CD4-positive, alpha-beta T cell treated with Interleukin-4 for 4 hours (primary cell): Measurements from ENCODE around the gene JAK1.
A peak's percentile ranks its signal among the peaks of the same experiment; 100 is the strongest.
"Not testable (repeated sequence)": the region's sequence is repeated elsewhere in the genome, so short reads cannot be mapped to it uniquely, and the experiment has no call there.

ENCODE experiments used
- DNase-seq: peaks from one replicate; pipeline ENCODE4 v3.0.0-alpha.2; 2020

Gene JAK1

DNA sequence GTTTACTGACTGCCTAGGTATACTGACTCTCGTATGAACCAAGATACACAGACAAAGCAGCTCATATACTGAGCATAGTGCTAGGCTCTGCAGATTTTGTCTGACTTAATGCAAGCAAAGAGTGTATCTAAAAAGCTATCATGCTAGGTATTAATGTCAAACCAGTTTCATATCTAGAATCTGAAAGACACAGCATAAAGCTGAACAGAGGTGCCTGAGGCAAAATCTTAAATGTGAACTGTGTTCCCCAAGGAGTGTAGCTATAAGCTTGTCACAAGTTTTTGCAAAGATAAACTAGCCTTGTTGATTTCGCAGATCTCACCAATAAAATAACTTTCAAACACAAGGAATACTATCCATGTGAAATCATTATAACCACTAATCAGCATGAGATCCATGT lies 18.1 kb downstream of the JAK1 start:
- no peak for DNase-seq

DNA sequence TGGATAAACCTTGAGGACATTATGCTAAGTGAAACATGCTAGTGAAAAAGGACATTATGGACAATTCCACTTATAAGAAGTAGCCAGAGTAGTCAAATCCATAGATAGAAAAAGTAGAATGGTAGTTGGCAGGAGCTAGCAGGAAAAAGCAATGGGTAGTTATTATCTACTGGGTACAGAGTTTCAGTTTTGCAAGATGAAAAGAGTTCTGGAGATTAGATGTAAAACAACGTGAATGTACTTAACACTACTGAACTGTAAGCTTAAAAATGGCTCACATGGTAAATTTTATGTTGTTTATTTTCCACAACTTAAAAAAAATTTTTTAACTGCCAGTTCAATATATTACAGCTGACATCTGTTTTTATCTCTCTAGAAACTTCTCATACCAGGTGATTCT lies 19.4 kb downstream of the JAK1 start:
- DNase-seq = no peak

DNA sequence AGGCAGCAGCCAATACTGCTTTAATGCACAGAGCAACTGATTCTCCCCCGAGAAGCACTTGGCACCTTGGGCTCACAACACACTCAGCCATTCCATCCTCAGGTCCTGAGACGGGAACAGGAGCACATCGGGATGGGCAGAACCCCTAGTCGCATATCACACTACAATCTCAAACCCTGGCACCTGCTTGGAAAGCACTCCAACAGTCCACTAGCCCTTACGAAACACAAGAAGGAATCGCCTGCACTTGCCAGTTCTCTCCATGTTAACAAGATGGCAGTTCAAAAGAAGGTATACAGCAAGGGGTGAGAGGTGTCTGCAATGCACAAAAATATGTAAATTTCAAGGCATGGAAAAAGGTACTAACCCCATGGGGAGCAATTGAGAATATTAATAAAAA lies 21.4 kb downstream of the JAK1 start:
- no peak for DNase-seq

DNA sequence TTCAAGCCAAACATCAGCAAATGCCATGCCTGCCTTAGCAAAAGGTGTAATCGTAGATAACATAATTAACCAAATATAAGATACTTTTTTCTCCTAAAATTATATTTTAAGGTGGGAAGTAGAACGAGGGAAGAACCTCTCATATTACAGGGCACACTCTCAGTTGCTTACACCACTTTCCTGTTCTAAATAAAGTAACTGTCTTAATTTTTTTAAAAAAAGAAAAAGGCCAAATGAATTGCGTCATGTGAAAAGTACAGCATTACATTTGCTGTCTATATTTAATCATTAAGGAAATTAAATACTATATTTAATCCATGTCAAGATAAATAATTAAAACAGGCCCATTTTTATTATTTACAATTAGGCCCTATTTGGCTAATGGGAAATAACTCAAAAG lies 23.7 kb downstream of the JAK1 start:
- DNase-seq = no peak

DNA sequence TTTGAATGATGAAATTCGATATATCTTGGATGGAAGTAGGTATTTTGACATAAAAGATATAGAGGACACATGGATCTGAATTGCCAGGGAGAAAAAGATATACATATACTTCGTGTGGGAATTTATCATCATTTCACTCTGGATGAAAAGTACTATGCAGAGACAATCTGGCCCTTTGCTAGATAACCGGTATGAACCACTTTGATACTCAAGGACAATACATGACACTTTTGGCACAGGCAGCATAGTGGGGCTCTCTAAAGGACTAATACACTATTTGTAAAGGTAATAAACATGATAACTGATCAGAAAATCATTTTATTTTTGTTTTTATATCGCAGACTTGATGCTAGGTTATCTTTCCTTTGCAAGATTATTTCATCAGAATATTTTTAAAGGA lies 24.2 kb downstream of the JAK1 start:
- no peak for DNase-seq

DNA sequence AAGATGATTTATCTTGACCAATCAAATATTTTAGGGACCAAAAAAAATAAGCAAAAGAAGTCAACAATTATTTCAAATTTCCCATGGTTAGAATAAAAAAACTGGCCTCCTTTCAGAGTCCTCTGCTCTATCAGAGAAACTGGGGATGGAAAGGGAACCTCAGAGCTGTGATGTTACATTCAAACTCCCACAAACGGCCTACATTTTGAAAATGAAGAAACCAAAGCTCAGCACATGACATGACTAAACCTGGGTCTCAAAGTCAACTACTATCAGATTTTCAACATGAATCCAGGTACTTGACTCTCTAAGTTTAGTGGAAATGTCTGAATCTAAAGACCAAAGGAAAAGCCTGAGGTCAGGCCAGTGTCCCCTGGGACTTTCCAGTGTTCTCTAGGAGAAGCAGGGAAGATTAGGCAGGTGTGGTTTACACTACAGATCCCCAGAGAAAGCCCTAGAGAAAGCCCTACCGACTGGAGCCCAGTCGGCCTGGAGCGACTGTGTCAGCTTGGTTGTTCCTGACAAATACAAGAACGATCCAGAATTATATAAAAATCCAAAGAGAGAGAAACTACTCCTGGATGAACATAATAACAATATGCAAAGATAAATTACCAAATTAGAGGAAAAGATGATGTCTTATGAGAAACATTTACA lies 24.8 kb downstream of the JAK1 start:
- no peak for DNase-seq

DNA sequence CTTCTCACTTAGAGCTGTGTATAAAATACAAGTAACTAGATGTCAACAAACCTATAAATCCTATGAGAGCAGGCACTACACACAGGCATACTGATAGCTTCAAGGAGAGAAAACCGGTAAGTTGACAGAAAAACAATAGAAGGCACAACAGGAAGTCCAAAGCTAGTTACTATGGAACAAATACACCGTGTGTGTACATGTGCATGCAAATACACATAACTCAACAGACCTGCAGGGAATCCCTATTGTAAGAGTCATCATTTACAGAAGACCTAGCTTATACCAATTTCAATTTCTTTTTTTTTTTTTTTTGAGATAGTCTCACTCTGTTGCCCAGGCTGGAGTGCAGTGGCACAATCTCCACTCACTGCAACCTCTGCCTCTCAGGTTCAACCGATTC lies 26.3 kb downstream of the JAK1 start:
- no peak for DNase-seq

DNA sequence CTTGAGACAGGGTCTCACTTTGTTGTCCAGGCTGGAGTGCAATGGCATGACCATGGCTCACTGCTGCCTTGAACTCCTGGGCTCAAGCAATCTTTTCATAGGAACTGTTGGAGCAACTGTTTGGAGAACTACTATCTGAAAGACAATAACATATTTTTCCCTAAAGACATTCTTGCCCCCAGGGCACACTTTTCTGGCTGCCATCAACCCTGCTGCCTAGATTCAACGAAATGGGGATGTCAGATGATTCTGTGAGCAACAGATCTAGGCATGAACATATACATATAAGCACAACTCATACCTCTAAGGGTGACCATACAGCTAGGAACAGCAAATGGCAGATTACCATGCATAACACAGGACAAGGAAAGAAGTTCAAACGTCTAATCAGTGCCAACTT lies 27.4 kb downstream of the JAK1 start:
- DNase-seq = no peak

DNA sequence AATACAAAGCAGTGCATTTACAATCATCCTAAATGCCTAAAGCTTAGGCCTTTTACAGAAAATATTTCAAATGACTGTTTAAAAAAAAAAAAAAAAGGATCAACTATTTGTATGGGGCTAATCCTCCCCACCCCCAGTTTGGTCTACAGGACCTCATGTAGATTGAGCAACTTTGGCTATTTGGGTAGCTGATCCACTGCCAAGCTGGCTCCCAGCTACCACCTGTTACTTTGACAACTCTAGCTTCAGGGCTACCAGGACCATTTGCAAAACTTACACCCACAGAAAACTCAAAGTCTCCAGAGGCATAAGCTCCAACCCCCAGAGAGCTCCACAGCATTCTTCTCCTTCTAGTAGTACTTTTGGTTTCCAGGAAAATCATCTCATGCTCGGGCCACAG lies 29.4 kb downstream of the JAK1 start:
- DNase-seq = no peak

DNA sequence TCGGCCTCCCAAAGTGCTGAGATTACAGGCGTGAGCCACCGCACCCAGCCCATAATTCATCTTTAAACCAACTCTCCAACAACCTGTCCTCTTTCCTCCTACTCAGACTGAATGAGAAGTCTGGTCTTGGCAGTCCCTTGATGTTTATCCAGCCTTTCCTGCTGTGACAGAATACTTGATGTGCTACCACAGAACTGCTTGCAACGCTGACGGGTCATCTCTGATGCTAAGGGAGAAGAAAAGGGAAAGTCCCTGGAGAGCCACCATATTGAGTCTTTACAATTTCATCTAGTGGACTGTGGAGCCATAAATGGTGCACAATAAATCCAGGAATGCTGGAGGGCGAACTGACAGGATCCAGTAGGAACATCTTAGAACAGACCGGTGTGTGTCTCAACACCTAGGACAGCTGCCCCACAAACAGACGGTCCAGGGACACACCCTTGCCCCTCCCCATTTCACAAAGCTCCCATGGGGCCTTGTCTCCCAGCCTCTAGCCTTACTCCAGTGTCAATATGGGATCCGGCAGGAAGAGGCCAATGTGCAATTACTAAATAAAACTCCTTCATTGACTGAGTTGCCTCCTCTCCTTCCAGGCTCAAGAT lies 30.7 kb downstream of the JAK1 start:
- DNase-seq = no peak

DNA sequence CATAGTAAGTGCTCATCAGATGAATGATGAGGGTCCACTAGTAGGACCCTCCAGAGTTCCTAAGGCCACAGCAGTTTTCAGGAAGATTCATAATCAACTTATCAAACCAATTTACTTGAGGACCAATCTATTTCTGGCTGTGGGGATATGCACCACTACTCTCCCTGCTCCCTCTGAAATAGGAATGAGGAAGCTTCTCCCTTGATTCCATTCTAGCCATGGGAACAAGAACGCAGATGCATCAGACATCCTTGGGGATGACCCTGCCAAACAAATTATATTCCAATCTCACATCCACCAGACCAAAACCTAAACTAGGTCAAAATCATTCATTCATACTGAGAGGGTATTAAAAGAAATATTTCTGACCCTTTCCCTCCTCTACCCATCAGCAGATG lies 31.5 kb downstream of the JAK1 start:
- no peak for DNase-seq

DNA sequence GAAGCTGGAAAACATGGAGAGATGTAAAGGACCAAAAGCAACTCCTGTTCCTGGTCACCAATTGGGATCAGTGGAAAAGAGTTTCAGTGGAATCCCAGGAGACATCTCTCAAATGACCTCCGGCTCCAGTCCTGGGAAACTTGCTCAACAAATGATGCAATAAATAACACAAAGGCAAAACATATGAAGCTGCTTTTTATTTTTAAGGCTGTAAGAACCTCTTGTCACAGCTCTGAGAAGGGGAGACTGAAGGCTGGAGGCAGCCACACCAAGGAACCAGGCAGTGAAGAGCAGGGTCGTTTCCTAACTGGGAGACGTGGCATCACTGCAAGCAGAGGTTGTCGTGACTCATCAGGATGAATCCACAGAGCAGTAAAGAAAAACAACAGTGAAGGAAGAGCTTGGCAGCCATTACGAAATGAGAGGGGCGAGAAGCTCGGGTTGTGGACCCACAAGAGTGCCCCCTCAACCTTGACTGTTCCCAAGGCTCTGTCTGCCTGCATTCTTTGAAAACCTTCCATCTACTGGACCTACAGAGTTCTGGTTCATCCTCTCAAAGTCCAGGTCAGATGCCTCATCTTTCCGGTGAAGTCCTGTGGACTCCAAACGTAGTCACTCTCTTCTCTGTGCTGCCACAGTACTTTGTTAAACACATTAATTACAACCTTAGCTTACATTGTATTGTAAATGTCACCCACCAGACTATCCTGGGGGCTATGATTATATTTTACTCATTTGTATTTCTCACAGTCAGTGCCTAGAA lies 32.1 kb downstream of the JAK1 start:
- DNase-seq = no peak

DNA sequence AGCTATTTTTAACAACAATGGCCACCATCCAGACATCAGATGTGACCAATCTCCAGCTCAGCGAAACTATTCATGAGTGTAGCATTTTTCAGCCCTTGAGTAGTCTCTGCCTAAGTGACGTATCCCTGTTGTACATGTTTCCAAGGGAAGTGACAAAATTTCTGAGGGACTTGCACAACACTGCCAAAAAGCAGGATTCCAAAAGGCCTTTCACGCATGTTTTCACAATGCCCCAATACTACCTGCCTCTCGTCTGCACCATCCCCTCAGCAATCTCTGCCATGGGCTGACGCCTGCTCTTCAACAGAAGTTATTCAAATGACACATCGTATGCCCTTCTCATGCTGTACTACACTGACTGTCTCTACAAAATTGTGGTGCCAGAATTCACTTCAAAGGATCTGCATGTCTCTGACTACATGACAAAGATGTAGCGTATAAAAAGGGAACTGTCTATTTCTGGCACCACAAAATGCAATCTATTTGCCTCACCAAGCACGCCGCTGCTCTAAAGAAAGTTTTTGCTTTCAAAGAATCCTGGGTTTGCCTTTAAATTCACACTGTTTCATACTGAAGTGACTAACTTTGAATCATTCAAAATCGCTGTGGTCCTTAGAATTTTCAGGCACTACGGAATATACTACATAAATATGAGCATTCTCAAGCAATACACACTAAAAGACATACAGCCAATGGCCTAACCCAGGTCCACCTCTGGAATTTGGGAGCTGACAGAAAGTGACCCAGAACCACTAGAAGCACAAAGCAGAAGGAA lies 32.9 kb downstream of the JAK1 start:
- peak; percentile 45 for DNase-seq

DNA sequence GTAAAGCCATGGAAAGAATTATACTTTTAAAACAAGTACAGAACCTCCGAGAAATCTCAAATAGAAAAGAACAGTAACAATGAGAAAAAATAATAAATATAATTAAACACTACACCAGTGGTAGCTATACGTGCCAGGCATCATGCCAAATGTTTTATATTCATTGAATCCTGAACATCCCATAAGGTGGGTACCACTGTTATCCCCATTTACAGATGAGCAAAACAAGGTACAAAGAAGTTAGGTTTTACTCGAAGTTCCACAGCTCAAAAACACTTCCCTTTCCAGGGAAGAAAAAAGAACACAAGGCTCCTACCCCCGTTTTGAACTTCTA lies 33.4 kb downstream of the JAK1 start:
- no peak for DNase-seq

DNA sequence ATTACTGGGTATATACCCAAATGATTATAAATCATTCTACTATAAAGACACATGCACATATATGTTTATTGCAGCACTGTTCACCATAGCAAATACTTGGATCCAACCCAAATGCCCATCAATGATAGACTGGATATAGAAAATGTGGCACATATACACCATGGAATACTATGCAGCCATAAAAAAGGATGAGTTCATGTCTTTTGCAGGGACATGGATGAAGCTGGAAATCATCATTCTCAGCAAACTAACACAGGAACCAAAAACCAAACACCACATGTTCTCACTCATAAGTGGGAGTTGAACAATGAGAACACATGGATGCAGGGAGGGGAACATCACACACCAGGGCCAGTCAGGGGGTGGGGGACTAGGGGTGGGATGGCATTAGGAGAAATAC lies 35.7 kb downstream of the JAK1 start:
- not testable (repeated sequence) for DNase-seq

DNA sequence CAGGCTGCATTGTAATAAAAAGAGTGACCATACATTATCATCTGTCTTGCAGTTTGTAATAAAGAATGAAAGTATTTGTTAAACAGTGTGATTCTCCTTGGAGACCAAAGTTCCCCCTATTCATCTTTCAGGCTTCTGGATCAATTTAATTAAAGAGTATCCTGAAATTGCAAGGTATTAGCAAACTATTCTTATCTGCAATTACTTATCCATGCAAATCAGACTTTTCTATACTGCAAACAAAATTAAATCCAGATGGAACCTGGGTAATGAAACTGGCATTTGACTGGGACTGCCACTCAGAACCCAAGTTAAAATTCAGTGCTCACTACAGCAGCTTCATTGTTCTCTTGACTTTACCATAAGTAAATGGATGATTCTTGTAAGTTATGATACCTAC lies 37.1 kb downstream of the JAK1 start:
- no peak for DNase-seq

DNA sequence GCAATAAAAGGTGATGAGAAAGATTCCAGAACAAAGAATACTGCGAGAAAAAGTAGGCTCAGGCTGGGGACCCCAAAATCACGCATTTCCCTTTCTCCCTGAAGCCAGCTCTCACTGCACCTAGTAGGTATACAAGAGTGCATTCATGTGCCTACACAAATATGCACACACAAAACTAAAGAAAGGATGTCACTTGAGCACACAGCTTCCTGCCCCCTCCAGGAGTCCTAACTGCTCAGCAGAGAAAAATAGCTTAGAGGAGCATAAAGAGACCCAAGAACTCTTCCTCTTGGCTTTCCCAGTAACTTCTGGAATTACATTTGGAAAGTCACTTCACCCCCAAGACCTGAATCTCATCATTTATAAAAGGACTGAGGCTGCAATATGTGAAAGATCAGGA lies 38.0 kb downstream of the JAK1 start:
- DNase-seq = no peak

DNA sequence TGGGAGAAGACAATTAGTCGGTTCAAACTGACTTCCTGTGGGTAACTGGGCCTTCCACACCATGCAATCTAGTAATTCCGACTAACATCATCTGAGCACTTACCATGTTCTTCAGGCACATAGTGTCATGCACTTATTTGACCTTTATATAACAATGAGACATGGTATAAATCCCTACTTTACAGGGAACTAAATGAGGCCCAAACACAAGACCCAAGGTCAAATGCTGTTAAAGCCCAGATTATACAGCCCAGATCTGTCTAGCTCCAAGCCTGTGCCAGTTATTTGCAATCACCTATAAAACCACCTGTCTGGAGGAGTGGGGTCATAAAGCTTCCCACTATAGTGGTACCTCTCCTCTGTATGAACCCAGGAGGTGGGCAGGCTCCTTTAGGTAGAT lies 40.8 kb downstream of the JAK1 start:
- no peak for DNase-seq

DNA sequence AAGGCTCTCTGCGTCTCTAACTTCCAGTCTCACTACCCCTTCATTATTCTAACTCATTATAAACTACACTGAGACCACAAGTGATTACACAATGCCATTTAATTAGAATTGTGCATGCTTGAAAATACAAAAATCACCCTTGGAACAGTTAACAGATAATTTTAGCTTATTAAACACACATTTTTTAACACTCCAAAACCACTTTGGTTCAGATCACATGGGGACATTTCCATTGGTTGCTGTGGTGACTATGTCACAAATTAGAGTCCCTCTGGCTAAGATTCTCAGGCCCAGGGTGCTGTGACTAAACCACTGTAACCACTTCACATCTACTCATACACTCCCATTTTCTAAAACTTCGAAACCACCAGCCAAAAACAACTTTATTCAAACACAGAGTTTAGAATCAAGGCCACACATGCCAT lies 43.0 kb downstream of the JAK1 start:
- DNase-seq = peak; percentile 65

DNA sequence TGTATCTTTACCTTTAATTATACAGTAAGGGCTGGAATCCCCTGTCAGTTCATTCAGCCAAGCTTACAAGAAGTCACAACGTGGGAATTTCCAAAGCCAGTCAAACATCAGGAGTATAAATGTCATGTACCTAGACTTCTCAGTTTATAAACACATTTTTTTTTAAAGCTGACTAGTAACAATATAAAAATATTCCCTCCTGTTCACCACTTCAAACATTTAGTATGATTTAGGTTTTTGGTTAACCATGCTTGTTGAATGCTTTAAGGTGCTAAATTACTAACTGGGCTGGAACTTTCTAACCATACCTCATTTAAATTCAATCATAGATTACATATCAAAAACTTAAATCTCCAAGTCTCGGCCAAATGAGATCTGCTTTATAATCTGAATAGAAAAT lies 44.0 kb downstream of the JAK1 start:
- DNase-seq = peak; percentile 65

DNA sequence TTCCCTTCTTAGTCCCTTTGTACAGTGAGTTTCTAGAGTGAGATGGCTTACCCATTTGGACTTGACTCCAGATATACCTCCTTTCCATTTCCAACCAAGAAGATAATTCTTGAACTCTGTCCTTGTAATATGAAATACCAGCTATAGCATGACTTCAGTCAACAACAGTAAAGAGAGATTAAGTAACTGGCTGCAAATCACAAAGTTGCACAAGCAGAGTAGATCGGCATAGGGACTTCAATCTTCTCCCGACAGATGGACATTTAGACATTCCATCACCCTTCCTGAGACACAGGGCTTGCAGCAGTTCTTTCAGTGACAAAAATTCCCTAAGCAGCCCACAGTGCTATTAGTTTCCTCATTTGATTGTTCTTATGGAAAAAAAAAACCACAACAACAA lies 44.6 kb downstream of the JAK1 start:
- DNase-seq = no peak

DNA sequence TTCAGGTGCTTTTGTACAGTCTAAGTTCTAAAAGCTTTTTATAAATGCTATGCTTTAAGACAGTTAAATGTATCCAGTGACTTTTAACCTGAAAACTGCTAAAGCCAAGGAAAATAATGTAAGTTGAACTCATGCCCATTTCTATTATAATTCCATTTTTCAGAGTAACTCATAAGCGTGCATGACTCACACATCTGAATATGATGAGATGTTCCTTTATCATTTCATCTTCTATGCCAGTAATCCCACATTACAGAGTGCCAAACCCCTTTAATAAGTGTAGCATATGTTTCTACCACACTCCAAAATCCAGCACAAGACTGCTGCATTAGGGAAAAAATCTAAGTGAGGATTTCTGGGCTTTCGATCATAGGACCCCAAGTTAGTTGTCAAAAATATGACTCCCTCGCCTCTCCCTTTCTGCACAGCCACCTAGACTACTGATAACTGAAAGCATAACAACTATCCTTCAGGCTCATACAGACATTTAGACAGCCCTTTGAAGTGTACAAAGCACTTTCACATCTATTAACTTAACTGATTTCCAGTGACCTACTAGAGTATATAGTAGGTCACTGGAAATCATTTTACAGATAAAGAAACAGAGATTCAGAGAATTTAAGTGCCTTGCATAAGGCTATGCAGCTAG lies 45.3 kb downstream of the JAK1 start:
- DNase-seq = no peak

DNA sequence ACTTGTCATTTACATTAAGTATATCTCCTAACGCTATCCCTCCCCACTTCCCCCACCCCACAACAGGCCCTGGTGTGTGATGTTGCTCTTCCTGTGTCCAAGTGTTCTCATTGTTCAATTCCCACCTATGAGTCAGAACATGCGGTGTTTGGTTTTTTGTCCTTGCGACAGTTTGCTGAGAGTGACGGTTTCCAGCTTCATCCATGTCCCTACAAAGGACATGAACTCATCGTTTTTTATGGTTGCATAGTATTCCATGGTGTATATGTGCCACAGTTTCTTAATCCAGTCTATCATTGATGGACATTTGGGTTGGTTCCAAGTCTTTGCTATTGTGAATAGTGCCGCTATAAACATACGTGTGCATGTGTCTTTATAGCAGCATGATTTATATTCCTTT lies 47.2 kb downstream of the JAK1 start:
- DNase-seq = not testable (repeated sequence)
